COLO668 (cell line): ENCODE results near the gene ANKRD61.
"Not testable (repeated sequence)": the region's sequence is repeated elsewhere in the genome, so short reads cannot be mapped to it uniquely, and the experiment has no call there.

Experiments used
- DNase-seq: peaks from one replicate; lab custom pipeline; 2025; ENCODE audit not compliant: unreplicated experiment; lab: John Stamatoyannopoulos, UW

ANKRD61 gene

DNA sequence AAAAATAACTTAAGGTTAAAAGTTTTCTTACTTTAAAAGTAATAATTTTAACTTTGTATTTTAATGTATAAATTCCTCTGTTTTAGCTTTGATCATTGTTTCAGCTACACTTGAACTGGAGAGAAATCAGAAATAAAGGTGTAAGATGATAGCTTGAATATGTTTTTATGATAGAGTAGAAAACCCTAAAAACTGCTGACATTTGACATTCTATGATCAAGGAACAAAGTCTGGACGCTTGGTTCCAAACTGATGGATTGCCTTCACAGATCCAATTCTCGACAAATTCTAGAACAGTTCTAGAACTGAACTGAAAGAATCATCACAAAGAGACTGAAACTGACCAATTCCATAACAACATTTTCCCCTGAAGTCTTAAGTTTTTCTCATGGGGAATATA lies at the start of gene ANKRD61:
Gene ANKRD61 (plus strand): TSS at position 389 of the 400 bp plus-strand sequence. CDS start 0 bp downstream, at position 389.
- no peak for DNase-seq

DNA sequence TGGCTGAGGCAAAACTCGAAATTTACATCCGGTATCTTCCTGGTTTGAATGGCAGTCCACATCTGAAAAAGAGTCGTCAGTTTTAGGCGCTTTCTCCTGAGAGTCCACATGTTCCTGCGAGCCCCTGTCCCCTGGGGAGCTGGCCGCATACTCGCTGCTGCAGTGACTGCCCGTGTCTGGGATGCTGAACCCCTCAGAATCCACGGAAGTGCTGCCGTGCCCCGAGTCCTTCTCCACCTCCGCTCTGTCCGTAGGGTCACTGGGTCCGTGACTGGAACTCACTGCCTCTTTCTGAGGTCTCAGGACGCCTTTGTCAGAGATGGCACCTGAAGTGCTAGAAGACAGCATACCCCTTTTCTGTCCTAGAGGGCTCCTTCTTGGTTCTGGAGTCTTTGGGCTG lies 44.1 kb upstream of the ANKRD61 start:
- not testable (repeated sequence) for DNase-seq

DNA sequence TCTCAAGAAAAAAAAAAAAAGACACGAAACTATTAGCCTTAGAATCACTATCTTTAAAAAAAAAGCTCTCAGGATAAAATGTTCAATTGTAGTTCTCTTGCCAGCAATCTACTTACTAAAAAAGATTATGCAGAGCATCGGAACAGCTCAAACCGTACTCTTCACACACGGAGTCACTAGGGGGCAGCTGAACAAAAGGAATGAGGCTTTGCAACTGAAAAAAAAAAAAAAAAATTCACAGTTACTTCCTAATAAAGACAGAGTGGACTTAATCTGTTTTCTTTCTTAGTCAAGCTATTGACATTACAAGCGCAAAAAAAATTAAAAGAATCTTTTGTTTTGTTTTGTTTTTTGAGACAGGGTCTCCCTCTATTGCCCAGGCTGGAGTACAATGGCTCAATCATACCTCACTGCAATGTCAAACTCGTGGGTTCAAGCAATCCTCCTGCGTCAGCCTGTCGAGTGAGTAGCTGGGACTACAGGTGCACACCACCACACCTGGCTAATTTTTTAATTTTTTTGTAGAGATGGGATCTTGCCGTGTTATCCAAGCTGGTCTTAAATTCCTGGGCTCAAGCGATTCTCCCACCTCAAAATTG lies 33.9 kb upstream of the ANKRD61 start:
- peak; percentile 52 for DNase-seq

DNA sequence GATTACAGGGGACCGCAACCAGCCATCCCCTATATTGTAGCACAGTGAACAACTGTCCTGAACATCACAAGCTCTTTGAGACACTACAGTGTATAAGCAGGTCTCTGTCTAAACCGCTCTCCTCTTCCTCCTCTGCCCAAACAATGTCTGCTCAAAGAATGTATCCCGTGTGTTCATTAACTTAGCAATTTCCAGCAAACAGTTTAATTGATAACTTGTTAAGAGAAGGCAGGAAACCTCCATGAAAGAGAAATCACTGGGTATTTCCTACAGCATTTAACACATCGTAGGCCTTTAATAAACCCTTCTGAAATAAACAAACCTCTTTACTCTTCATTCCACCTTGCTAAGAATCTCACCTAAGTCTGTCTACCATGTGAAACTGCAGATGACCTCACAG lies 23.8 kb upstream of the ANKRD61 start:
- DNase-seq: no peak

DNA sequence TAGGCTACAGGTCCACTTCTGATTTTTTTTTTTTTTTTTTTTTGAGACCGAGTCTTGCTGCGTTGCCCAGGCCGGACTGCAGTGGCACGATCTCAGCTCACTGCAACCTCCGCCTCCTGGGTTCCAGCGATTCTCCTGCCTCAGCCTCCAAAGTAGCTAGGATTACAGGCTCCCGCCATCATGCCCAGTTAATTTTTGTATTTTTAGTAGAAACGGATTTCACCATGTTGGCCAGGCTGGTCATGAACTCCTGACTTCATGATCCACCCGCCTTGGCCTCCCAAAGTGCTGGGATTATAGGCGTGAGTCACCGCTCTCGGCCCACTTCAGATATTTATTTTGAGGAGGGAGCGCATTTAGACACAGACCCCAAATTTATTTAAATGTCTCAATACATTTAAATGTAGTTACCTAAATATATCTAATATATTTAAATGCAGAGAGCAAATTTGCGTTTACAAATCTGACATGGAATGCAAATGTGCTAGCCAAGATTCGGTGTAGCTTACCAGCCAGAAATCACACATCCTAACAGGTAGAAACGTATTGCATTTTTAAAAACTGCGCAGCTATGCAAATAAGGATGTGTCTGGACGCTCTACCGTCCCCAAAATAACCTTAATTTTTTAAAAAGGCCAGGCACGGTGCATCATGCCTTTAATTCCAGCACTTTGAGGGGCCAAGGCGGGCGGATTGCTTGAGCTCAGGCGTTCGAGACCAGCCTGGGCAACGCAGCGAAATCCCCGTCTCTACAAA lies 23.2 kb upstream of the ANKRD61 start:
- not testable (repeated sequence) for DNase-seq

DNA sequence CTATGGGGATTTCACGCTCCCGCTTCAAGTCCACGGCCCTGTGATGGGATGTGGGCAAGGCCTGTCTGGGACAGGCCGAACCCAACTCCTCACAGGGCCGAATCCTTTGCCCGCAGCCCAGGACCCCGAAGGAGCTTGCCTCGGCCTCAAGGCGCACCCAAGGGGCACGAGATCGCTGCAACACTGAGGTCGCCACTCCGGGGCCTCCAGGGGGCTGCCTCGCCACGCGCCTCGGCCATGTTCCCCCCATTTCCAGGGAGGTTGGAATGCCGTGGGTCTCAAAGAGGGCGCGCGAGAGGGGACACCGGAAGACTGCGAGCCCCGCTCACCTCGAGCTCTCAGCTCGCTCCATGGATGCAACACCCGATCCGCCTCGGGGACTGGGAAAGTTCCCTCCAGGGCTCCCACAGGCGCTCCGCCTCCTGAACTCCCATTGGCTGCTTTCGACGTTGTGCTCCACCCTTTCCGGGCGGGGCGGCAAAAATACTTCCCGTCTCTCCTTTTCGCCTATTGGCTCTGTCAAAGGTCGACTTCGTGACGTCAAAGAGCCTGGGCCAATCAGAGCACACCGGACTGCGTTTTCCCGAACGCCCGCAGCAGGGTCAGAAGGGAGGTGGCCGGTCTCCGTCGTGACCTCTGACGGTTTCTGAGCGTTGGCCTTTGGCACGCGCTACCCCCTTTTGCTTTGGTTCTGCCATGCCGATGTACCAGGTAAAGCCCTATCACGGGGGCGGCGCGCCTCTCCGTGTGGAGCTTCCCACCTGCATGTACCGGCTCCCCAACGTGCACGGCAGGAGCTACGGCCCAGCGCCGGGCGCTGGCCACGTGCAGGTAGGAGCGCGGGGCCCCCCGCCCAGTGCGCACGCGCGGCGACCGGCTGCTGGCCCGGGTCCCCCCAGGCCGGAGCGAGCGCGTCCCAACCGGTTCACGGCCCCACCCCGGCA lies 22.2 kb upstream of the ANKRD61 start, which contains the start of the genes AIMP2 and PMS2:
Gene AIMP2 (plus strand): TSS at position 605 of the 944 bp plus-strand sequence. CDS start 92 bp downstream, at position 697.
Gene PMS2 (minus strand): TSS at position 382 of the 944 bp plus-strand sequence. CDS start 30 bp downstream, at position 352.
- DNase-seq: peak; percentile 99

DNA sequence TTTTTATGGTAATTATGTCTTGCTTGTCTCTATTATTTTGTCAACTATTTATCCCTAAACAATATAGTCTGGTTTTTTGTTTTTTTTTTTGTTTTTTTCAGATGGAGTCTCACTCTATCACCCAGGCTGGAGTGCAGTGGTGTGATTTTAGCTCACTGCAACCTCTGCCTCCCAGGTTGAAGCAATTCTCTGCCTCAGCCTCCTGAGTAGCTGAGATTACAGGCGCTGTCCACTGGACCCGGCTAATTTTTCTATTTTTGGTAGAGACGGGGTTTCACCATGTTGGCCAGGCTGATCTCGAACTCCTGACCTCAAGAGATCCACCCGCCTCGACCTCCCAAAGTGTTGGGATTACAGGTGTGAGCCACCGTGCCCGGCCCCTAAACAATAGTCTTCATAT lies 20.8 kb upstream of the ANKRD61 start:
- not testable (repeated sequence) for DNase-seq

DNA sequence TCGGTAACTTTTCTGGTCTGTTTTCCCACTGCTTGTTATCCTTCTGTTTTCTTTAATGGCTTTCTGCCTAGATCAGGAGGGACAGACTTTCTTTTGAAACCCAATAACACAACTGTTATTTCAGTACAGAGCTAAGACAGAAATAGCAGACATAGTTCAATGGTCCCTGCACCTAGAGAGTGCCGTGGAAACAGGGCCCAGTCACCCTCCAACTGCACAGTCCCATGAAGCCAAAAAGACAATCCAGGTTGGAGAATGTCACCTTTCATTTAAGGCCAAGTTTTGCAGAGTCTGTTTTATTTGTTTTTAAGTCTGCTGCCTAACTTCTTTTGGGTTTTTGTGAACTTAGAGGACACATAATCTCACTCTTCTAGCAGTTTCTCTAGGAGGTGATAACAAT lies 19.6 kb upstream of the ANKRD61 start:
- DNase-seq: no peak

DNA sequence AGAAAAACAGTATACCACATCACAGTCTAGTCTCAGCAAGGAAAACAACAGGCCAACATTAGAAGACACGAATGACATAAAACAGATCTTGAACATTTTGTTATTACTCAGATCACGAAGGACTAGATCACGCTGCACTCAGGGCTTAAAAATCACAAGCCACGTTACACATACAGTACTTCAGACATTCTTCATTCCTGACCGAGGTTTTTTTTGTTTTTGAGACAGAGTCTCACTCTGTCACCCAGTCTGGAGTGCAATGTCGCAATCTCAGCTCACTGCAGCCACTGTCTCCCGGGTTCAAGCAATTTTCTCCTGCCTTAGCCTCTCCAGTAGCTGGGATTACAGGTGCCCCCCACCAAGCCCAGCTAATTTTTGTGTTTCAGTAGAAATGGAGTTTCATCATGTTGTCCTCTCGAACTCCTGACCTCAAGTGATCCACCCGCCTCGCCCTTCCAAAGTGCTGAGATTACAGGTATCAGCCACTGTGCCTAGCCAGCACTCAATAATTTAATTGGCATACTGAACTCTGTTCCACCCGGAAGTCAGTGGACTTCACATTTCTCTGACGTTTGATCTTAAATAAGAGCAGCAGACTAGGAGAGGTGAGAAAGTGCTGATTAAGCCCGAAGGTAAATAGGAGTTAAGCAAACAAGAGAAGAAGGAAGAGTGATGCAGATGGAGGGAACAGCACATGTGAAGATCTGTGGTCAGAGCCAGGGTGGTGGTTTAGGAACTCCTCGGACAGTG lies 18.6 kb upstream of the ANKRD61 start:
- no peak for DNase-seq

DNA sequence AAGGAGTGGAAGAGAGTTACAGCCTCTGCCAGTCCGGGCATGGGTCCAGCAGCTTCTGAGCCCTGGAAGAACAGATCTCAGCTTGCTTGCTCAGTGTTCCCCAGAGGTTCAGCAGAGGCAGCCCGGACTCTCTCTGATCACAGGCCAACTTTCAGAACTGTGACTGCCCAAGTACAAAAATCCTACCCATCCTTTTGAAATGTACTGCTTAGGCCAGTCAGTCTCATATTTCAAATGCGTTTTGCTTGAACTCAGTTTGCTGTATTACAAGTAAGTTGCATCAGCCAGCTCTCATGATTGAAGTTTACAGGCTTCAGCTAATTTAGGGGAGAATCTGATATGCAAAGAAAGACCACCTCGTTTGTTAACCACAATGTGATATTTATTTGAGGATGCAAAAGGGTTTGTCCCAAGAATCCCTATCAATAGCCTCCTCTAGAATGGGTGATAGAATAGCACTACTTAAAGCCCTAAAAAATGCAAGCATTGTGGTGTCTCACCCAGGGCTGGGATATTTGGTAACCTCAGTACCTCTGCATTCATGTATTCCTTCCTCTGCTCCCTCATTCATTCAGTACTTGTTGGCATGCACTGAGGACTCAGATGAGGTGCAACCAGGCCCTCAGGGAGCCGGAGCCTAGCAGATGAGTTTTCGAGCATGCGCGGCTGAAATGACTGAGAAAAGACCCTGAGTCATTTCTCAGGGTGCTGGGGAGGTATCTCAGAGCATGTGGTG lies 15.1 kb upstream of the ANKRD61 start:
- no peak for DNase-seq

DNA sequence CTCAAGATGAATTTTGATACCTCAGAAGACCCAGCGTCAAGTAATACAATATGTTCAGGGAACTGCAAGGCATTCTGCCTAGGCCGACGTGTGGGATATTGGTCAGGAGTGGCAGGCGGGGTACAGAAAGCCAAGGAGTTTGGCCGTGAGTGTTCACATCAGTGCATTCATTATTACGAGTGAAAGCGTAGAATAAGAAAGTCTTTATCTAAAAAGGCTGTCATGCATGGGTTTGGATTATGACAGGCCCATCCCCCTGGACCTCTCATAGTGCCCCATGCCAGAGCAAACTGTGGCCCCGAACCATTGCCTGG lies 14.6 kb upstream of the ANKRD61 start:
- DNase-seq: no peak

DNA sequence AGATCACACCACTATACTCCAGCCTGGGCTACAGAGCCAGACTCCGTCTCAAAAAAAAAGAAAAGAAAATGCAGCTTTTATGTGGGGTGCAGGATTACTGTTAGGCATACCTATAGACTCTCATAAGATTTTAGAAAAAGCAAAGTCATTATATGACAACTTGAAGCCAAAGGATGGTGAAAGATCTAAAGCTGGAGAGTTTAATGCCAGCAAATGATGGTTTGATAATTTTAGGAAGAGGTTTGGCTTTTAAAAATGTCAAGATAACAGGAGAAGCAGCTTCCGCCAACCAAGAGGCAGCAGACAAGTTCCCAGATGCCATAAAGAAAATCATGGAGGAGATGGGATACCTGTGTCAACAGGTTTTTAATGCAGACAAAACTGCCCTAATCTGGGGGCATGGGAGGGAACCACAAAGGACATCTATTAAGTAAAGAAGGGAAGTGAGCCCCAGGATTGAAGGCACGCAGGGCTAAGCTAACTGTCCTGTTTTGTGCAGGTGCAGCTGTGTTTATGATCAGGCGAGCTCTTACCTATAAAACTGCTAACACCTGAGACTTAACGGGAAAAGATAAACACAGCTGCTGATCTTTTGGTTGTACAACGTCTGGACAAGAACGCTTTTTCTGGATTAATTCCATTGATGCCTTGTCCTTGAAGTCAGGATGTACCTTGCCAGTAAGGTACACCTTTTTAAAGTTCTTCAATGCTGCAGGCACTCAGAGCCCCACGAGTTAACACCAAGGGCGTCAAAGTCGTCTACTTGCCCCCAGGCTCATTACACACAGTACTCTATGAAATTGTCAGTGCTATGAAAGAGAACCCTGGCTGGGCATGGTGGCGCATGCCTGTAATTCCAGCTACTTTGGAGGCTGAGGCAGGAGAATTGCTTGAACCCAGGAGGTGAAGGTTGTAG lies 10.5 kb upstream of the ANKRD61 start:
- peak; percentile 69 for DNase-seq

DNA sequence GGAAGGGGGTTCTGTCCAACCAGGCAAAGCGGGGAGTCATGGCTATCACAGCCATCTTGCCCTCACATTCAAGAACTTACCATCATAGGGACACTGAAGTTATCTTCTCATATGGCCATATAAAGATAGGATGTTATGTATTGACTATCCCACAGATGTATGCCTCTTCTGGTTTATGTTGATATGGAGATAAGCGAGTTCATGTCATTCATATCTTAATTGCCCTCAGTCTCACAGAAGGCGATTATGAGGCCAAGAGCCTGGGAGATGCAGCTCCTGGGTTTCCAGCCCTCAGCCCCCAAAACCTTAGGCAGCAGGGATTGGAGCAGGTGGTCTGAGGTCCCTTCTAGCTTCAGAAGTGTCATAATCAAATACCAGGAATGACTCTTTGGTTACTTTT lies 8.5 kb upstream of the ANKRD61 start:
- no peak for DNase-seq

DNA sequence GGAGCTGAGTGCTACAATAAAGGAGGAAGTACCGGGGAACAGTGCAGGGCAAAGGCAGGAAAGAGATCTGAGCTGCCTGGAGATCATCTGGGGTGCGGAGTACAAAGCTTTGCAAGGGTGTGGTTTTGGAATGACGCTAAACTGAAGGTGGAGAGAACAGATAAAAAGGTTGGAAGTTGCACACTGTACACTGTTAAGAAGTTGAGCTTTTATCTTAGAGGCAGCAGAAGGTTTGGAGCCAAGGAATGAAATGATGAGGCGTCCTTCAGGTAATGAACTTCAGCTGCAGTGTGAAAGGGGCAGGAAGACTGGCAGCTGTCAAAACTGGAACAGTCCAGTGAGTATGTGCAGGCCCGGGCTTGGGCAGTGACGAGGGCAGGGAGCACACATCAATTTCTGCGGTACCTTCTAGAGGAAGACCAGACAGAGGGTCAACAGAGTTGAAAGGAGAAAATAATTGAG lies 7.2 kb upstream of the ANKRD61 start:
- DNase-seq: no peak

DNA sequence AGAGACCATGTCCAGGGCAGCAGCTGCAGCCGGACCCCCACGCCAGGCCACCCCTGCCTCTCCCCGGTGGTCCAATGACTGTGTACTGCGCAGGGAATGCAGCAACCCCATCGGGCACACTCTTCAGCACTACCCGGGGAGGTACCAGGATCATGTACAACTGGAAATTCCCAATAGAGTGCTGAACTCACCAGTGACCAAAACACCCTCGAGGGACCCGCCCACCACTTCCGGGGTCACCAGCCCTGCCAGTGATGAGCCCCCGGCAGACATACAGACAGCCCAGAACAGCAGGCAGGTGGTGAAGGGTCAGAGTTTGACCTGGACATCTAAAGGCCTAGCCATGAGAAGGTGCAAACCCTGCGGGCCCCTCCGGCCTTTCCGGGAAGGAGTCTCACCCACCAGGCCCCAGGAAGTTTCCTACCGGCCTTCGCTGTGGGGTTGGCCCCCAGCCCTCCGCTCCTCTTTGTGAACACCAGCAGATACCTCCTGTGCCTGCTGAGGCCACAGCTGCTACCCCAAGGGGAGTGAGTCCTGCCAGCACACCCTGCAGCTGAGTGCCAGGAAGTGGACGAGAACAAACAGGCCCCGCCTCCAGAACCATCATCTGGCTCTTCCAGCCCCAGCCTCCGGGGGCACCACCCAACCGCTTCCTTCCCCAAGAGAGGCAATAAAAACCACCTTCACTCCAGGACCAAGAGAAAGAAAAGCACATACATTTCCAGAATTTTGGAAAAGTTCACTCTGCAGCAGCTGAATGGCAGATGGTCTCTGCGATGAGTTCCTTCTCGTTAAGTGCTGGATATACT lies 5.0 kb upstream of the ANKRD61 start:
- peak; percentile 86 for DNase-seq

DNA sequence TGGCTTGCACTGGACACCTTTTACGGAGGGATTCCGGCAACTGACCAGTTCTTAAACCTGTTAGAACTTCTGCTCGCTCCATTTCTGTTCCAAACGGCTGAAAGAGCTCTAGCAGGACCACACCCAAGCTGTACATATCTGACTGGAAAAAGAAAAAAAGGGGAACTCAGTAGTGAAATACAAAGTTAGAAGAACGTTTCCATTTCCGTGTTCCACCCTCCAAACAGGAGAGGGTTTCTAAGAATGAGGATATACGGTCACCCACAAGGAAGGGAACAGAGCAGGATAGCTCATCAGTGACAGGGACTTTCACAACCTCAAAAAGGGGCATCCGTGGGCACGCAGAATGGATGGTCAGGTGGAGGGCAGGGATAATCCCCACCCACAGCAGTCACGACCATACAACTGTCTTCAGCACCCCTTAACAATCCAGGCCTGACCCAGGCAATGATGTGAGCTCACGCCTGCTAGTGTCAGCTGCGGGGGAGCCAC lies 4.3 kb upstream of the ANKRD61 start:
- no peak for DNase-seq

DNA sequence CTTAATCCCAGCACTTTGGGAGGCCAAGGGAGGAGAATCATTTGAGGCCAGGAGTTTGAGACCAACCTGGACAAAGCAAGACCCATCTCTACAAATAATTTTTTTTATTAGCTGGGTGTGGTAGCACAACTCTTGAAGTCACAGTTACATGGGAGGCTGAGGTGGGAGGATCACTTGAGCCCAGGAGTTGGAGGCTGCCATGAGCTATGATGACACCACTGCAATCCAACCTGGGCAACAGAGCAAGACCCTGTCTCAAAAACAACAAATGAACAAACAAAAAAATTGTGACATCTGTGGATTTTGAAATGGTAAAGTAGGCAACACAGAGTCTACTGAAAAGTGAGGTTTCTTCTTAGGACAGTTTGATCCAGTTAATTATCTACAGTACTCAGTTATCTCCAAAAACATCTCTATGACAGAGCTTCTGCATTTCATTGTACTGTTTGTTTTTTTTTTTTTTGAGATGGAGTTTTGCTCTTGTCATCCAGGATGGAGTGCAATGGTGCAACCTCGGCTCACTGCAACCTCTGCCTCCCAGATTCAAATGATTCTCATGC lies 3.3 kb upstream of the ANKRD61 start:
- no peak for DNase-seq

DNA sequence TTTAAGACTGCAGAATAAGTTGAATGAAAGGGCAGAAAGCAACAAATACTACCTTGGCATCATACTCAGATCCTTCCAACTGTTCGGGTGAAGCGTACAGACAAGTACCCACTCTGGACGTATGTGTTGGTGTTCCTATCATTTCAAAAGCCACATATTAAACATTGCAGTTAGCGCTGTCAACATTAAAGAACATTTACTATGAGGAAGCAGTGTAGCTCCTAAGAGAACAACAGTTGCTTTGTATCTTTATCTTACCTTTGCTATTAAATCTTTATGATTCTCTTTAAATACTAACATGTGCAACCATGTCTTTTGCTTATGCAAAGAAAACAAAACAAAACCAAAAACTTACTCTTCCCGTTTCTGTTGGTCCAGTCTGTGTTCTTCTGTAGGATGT lies 2.6 kb upstream of the ANKRD61 start:
- no peak for DNase-seq
